ENCODE results near the gene APBA2.
"Not testable (repeated sequence)": the region's sequence is repeated elsewhere in the genome, so short reads cannot be mapped to it uniquely, and the experiment has no call there.

DNA sequence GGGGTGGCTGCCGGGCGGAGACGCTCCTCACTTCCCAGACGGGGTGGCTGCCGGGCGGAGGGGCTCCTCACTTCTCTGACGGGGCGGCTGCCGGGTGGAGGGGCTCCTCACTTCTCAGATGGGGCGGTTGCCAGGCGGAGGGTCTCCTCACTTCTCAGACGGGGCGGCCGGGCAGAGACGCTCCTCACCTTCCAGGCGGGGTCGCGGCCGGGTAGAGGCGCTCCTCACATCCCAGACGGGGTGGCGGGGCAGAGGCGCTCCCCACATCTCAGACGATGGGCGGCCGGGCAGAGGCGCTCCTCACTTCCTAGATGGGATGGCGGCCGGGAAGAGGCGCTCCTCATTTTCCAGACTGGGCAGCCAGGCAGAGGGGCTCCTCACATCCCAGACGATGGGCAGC is 36.0 kb upstream of the APBA2 start:
- TF ChIP-seq, protein P1, sequence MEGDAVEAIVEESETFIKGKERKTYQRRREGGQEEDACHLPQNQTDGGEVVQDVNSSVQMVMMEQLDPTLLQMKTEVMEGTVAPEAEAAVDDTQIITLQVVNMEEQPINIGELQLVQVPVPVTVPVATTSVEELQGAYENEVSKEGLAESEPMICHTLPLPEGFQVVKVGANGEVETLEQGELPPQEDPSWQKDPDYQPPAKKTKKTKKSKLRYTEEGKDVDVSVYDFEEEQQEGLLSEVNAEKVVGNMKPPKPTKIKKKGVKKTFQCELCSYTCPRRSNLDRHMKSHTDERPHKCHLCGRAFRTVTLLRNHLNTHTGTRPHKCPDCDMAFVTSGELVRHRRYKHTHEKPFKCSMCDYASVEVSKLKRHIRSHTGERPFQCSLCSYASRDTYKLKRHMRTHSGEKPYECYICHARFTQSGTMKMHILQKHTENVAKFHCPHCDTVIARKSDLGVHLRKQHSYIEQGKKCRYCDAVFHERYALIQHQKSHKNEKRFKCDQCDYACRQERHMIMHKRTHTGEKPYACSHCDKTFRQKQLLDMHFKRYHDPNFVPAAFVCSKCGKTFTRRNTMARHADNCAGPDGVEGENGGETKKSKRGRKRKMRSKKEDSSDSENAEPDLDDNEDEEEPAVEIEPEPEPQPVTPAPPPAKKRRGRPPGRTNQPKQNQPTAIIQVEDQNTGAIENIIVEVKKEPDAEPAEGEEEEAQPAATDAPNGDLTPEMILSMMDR (conservative IDR thresholded peaks at IDR 0.05) = not testable (repeated sequence)
- not testable (repeated sequence) for TF ChIP-seq ZFX (IDR thresholded peaks at IDR 0.05)

Measured in C4-2B (cell line).